Smooth muscle cell (in vitro differentiated cells): ENCODE results near the gene RNF10. TPM values are rescaled to one million over a fixed set of nuclear protein-coding genes. Genes with fewer than 3 reads are reported as not detected.
"Not testable (repeated sequence)": the region's sequence is repeated elsewhere in the genome, so short reads cannot be mapped to it uniquely, and the experiment has no call there.

Experiments
- DNase-seq: peaks from one replicate; lab custom pipeline; 2025; ENCODE audit not compliant: unreplicated experiment; lab: John Stamatoyannopoulos, UW
- H2AFZ ChIP-seq: fragments of 200-600 bp; sonication (generic); 2 replicates; pipeline ENCODE4 v1.6.0; 2016; ENCODE audit warnings: antibody characterized with exemption, low read depth, mild to moderate bottlenecking
- H3F3A ChIP-seq: fragments of 200-600 bp; sonication (generic); 2 replicates; pipeline ENCODE4 v1.6.0; 2017; ENCODE audit warnings: antibody characterized with exemption, low read depth
- H3K27ac ChIP-seq: fragments of 200-600 bp; sonication (generic); 2 replicates; pipeline ENCODE4 v1.5.1; 2016; ENCODE audit warnings: low read depth, mild to moderate bottlenecking
- H3K27me3 ChIP-seq: fragments of 200-600 bp; sonication (generic); 2 replicates; pipeline ENCODE4 v1.6.1; 2016; ENCODE audit warnings: low read depth, mild to moderate bottlenecking
- H3K36me3 ChIP-seq: fragments of 200-600 bp; sonication (generic); 2 replicates; pipeline ENCODE4 v1.5.1; 2016; ENCODE audit warnings: low read depth
- H3K4me1 ChIP-seq: fragments of 200-600 bp; sonication (generic); 2 replicates; pipeline ENCODE4 v1.5.1; 2016; ENCODE audit warnings: low read depth
- H3K4me2 ChIP-seq: fragments of 200-600 bp; sonication (generic); 2 replicates; pipeline ENCODE4 v1.6.0; 2016; ENCODE audit warnings: mild to moderate bottlenecking
- H3K4me3 ChIP-seq: fragments of 200-600 bp; sonication (generic); 2 replicates; pipeline ENCODE4 v1.5.1; 2016; ENCODE audit warnings: mild to moderate bottlenecking
- H3K79me2 ChIP-seq: fragments of 200-600 bp; sonication (generic); 2 replicates; pipeline ENCODE4 v1.6.0; 2016; ENCODE audit warnings: low read depth, mild to moderate bottlenecking
- H3K9ac ChIP-seq: fragments of 200-600 bp; sonication (generic); 2 replicates; pipeline ENCODE4 v1.6.0; 2016; ENCODE audit warnings: low read depth
- H3K9me3 ChIP-seq: fragments of 200-600 bp; sonication (generic); replicated peaks from 2 replicates; pipeline ENCODE4 v1.5.1; 2016; ENCODE audit warnings: low read depth
- H4K20me1 ChIP-seq: fragments of 200-600 bp; sonication (generic); 2 replicates; pipeline ENCODE4 v1.6.0; 2016; ENCODE audit warnings: low read depth
- CTCF ChIP-seq: fragments of 200-600 bp; sonication (generic); IDR thresholded peaks from 2 replicates; pipeline ENCODE4 v1.5.1; 2017; ENCODE audit warnings: borderline replicate concordance, mild to moderate bottlenecking, antibody characterized with exemption; ENCODE audit not compliant: insufficient read depth, poor library complexity, severe bottlenecking
- WGBS: methylation state at CpG from one replicate; pipeline ENCODE4 v1.1.7; 2016; ENCODE audit warnings: low lambda C conversion rate; 5-methylcytosine and 5-hydroxymethylcytosine counted together
- polyA plus RNA-seq: library from polyadenylated mRNA; unstranded; fragments of >200 nt; fragmentation: Nextera tagmentation; extraction: Ambion mirVana; gene quantifications from 2 replicates; pipeline ENCODE4 v1.2.1, GENCODE V29; 2016
- total RNA-seq: library from RNA; depleted of rRNA; stranded (reverse); fragments of >200 nt; gene quantifications from 2 replicates; pipeline ENCODE4 v1.2.3, GENCODE V29; 2014

RNF10 gene
- 49.0 and 63.2 TPM in 2 replicates for total RNA-seq
- polyA plus RNA-seq = 115 and 134 TPM in 2 replicates

- Histone ChIP-seq H3K79me2 (peaks cover 51% of the 10 kb centered on the region), H3K9ac (peak within 1 kb of the TSS; percentile 96), H3K4me3 (peak within 1 kb of the TSS; percentile 96), H3K9me3 (no peaks in the 10 kb centered on the region), H2AFZ (peak within 1 kb of the TSS; percentile 84), H3F3A (peaks cover 5% of the 10 kb centered on the region), H3K27ac (peak within 1 kb of the TSS; percentile 70), H3K36me3 (no peaks in the 10 kb centered on the region), H3K4me1 (peaks cover 37% of the 10 kb centered on the region), H3K27me3 (no peaks in the 10 kb centered on the region), H4K20me1 (peaks cover 46% of the 10 kb centered on the region), H3K4me2 (peak within 1 kb of the TSS; percentile 91)
- TF ChIP-seq CTCF = no peak
- peak; percentile 25 for DNase-seq
- under 1% methylated on average over 26 of the region's 43 CpGs for WGBS
Observed at GRCh38 chr12:120534203-120534702, at the start of gene RNF10. Gene RNF10 (plus strand): TSS chr12:120534356. CDS start chr12:120534812, 456 bp downstream.

GRCh38 chr12:120485961-120486881 lies 47.9 kb upstream of the RNF10 start:
- Histone ChIP-seq H3K27ac (no peak overlapping the region), H3K36me3 (no peaks in the 10 kb centered on the region), H3K4me3 (no peak overlapping the region), H3K9me3 (no peaks in the 10 kb centered on the region), H3K79me2 (peaks cover 3% of the 10 kb centered on the region), H3K4me2 (no peak overlapping the region), H4K20me1 (no peaks in the 10 kb centered on the region), H3K9ac (no peak overlapping the region), H3K4me1 (no peaks in the 10 kb centered on the region), H2AFZ (no peak overlapping the region), H3K27me3 (no peaks in the 10 kb centered on the region), H3F3A (no peaks in the 10 kb centered on the region)
- WGBS = 96% methylated on average over 7 of the region's 7 CpGs
- no peak for TF ChIP-seq CTCF
- no peak for DNase-seq

GRCh38 chr12:120487552-120487951 lies 46.6 kb upstream of the RNF10 start:
- not testable (repeated sequence) for H3K27me3 ChIP-seq, H3K79me2 ChIP-seq, H3F3A ChIP-seq, H4K20me1 ChIP-seq, H3K9me3 ChIP-seq, H2AFZ ChIP-seq, H3K4me1 ChIP-seq, H3K4me2 ChIP-seq, DNase-seq, H3K4me3 ChIP-seq, H3K9ac ChIP-seq, H3K27ac ChIP-seq, H3K36me3 ChIP-seq
- 86% methylated on average over 7 of the region's 7 CpGs for WGBS

GRCh38 chr12:120488057-120488640 lies 46.0 kb upstream of the RNF10 start:
- Histone ChIP-seq H3K27me3 (no peaks in the 10 kb centered on the region), H3K4me2 (no peak overlapping the region), H2AFZ (no peak overlapping the region), H3K4me1 (no peaks in the 10 kb centered on the region), H3K4me3 (no peak overlapping the region), H3K9ac (no peak overlapping the region), H3K79me2 (peaks cover 3% of the 10 kb centered on the region), H3K36me3 (no peaks in the 10 kb centered on the region), H3K9me3 (no peaks in the 10 kb centered on the region), H3K27ac (peak overlapping the region; percentile 7), H3F3A (no peaks in the 10 kb centered on the region), H4K20me1 (no peaks in the 10 kb centered on the region)
- no peak for TF ChIP-seq CTCF
- no peak for DNase-seq
- WGBS = 72% methylated on average over 5 of the region's 5 CpGs
